HEK293T (cell line): ENCODE measurements around the gene LRBA.
"Not testable (repeated sequence)": the region's sequence is repeated elsewhere in the genome, so short reads cannot be mapped to it uniquely, and the experiment has no call there.

Experiments used
- CTCF ChIA-PET: fragments of 350-600 bp; formaldehyde crosslinking; extraction: SDS; loops from one replicate; lab custom pipeline; 2021; ENCODE audit warnings: antibody characterized with exemption, inconsistent platforms; lab: Yijun Ruan, JAX
- POLR2A ChIA-PET: fragments of 350-600 bp; formaldehyde crosslinking; extraction: SDS; loops from one replicate; lab custom pipeline; 2020; ENCODE audit warnings: antibody characterized with exemption, inconsistent platforms; lab: Yijun Ruan, JAX
- DNase-seq: peaks from one replicate; pipeline ENCODE4 v3.0.0; 2012; ENCODE audit warnings: mixed read lengths; ENCODE audit errors: extremely low spot score
- ARNT ChIP-seq: fragments of 450-650 bp; IDR thresholded peaks from 2 replicates; pipeline ENCODE4 v1.6.1; 2017; ENCODE audit warnings: mild to moderate bottlenecking
- BHLHE40 ChIP-seq: fragments of 450-650 bp; IDR thresholded peaks from 2 replicates; pipeline ENCODE4 v1.6.1; 2016; ENCODE audit warnings: mild to moderate bottlenecking, moderate library complexity, borderline replicate concordance
- CTBP1 ChIP-seq: fragments of 450-650 bp; IDR thresholded peaks from 2 replicates; pipeline ENCODE4 v1.6.1; 2016; ENCODE audit warnings: borderline replicate concordance
- ELF4 ChIP-seq: fragments of 450-650 bp; IDR thresholded peaks from 2 replicates; pipeline ENCODE4 v1.6.1; 2017; ENCODE audit warnings: antibody characterized with exemption
- FOXA1 ChIP-seq: fragments of 450-650 bp; IDR thresholded peaks from 2 replicates; pipeline ENCODE4 v1.6.1; 2016; ENCODE audit warnings: mild to moderate bottlenecking
- FOXK2 ChIP-seq: fragments of 450-650 bp; IDR thresholded peaks from 2 replicates; pipeline ENCODE4 v1.6.1; 2016; ENCODE audit warnings: mild to moderate bottlenecking
- FOXM1 ChIP-seq: fragments of 450-650 bp; IDR thresholded peaks from 2 replicates; pipeline ENCODE4 v1.6.1; 2017; ENCODE audit warnings: mild to moderate bottlenecking, borderline replicate concordance
- HDGF ChIP-seq: fragments of 450-650 bp; IDR thresholded peaks from 2 replicates; pipeline ENCODE4 v1.6.1; 2017; ENCODE audit warnings: antibody characterized with exemption, borderline replicate concordance
- L3MBTL2 ChIP-seq: fragments of 450-650 bp; conservative IDR thresholded peaks from 2 replicates; pipeline ENCODE4 v1.6.1; 2016; ENCODE audit warnings: mild to moderate bottlenecking
- LEF1 ChIP-seq: fragments of 450-650 bp; IDR thresholded peaks from 2 replicates; pipeline ENCODE4 v1.6.1; 2017; ENCODE audit warnings: mild to moderate bottlenecking, borderline replicate concordance
- NFRKB ChIP-seq: fragments of 450-650 bp; IDR thresholded peaks from 2 replicates; pipeline ENCODE4 v1.6.1; 2016; ENCODE audit warnings: mild to moderate bottlenecking, moderate library complexity
- SP1 ChIP-seq: fragments of 450-650 bp; IDR thresholded peaks from 2 replicates; pipeline ENCODE4 v1.6.1; 2017
- SUZ12 ChIP-seq: fragments of 450-650 bp; IDR thresholded peaks from 2 replicates; pipeline ENCODE4 v1.6.1; 2016; ENCODE audit warnings: mild to moderate bottlenecking
- TARDBP ChIP-seq: fragments of 450-650 bp; IDR thresholded peaks from 2 replicates; pipeline ENCODE4 v1.6.1; 2016
- ZNF384 ChIP-seq: fragments of 450-650 bp; IDR thresholded peaks from 2 replicates; pipeline ENCODE4 v1.6.1; 2016
- TF ChIP-seq, protein P1 (sequence below): fragments of 450-650 bp; IDR thresholded peaks from 2 replicates; pipeline ENCODE4 v1.6.1; 2016

The LRBA gene

DNA sequence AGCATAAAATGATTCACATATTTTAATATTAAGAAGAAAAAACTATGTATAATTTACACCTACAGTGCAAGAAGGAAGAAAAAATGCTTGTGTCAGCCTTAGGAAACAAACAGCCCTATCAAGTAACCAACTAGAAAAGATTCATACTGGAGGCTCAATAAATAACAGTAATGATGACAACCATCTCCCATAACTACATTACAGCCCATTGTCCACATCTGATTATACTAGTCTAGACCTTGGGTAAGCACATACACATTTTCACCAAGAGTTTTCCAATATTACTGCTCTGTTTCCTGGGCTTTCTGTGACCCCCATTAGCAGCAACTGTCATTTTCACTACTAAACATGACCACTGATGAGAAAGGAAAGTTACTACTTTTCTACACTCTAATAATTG lies 263.4 kb downstream of the LRBA start:
- ChIA-PET POLR2A (no interaction called here), CTCF (no interaction called here)
- DNase-seq, result no peak
- TF ChIP-seq CTBP1, result no peak
- no peak for TF ChIP-seq L3MBTL2
- TF ChIP-seq NFRKB, result no peak
- TF ChIP-seq ELF4, result no peak

DNA sequence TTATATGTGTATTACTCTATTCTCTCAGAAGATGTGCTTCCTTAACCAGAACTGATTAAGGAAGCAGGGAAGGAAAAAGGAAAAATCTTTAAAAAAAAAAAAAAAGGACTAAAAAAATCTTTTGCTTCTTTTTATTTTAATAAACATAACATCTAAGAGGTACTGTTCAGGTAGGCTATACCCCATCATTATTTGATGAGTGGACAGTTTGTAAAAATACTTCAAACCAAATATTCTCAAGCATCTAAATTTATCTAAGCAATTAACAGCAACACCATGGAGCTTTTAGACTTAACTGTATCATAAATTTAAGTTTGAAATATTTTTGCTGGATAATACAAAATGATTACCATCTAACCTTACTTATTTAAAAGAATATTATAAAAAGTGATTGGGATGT lies 264.3 kb downstream of the LRBA start:
- ChIA-PET CTCF (no interaction called here), POLR2A (no interaction called here)
- TF ChIP-seq L3MBTL2, result no peak
- no peak for TF ChIP-seq ZNF384
- TF ChIP-seq FOXA1, result no peak
- TF ChIP-seq, protein P1, sequence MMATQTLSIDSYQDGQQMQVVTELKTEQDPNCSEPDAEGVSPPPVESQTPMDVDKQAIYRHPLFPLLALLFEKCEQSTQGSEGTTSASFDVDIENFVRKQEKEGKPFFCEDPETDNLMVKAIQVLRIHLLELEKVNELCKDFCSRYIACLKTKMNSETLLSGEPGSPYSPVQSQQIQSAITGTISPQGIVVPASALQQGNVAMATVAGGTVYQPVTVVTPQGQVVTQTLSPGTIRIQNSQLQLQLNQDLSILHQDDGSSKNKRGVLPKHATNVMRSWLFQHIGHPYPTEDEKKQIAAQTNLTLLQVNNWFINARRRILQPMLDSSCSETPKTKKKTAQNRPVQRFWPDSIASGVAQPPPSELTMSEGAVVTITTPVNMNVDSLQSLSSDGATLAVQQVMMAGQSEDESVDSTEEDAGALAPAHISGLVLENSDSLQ, result no peak
- TF ChIP-seq CTBP1, result no peak
- TF ChIP-seq SUZ12, result no peak
- TF ChIP-seq ARNT, result no peak
- TF ChIP-seq ELF4, result no peak
- no peak for TF ChIP-seq FOXM1
- no peak for TF ChIP-seq LEF1
- no peak for TF ChIP-seq FOXK2
- no peak for TF ChIP-seq TARDBP
- no peak for TF ChIP-seq HDGF
- no peak for TF ChIP-seq SP1
- no peak for TF ChIP-seq NFRKB
- no peak for TF ChIP-seq BHLHE40
- DNase-seq, result no peak

DNA sequence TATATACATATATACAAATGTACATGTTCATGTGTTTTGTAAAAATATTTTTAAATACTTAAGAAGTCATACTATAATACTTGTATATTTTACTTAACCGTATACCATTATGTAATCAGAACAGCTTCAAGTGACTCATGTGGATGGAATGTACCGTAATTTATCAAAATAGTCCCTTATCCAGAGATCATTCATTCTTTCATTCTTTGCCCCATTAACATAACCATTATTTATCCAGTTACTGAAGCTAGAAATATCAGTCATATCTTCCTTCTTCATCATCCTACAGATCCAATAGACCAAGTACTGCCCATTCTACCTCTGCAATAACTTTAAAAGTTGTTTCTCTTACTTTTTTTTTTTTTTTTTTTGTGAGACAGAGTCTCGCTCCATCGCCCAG lies 268.9 kb downstream of the LRBA start:
- DNase-seq, result no peak
- ChIA-PET POLR2A (no interaction called here), CTCF (interaction anchor here (0.6 kb wide), 1 partner anchor 142 kb away, joined by 3 read pairs; no protein-coding TSS in a partner anchor)
- TF ChIP-seq CTBP1, result no peak
- TF ChIP-seq ELF4, result no peak
- TF ChIP-seq SUZ12, result no peak
- no peak for TF ChIP-seq FOXK2
- no peak for TF ChIP-seq ZNF384
- TF ChIP-seq BHLHE40, result no peak
- no peak for TF ChIP-seq HDGF
- TF ChIP-seq FOXA1, result no peak
- no peak for TF ChIP-seq TARDBP
- no peak for TF ChIP-seq FOXM1

DNA sequence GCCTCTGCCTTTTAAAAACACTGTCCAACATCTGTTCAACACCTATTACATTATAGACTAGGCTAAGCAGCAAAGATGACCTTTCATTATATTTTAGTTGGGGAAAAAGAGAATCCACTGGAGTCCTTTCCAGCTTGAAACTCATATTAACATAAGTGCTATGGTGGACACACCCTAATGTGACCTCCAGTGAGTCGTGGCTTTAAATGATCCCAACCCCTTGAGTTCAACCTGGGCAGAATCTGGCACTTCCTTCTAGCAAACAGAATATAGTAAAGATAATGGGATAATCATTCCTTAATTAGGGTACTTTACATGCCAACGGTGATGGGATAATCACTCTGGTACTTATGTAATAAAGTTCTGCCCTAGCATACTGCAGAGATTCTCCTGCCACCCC lies 270.5 kb downstream of the LRBA start:
- ChIA-PET POLR2A (no interaction called here), CTCF (interaction anchor here (0.7 kb wide), 1 partner anchor 1223 kb away, joined by 3 read pairs; no protein-coding TSS in a partner anchor)
- DNase-seq, result no peak
- TF ChIP-seq ELF4 (no peak), L3MBTL2 (no peak), LEF1 (no peak)

DNA sequence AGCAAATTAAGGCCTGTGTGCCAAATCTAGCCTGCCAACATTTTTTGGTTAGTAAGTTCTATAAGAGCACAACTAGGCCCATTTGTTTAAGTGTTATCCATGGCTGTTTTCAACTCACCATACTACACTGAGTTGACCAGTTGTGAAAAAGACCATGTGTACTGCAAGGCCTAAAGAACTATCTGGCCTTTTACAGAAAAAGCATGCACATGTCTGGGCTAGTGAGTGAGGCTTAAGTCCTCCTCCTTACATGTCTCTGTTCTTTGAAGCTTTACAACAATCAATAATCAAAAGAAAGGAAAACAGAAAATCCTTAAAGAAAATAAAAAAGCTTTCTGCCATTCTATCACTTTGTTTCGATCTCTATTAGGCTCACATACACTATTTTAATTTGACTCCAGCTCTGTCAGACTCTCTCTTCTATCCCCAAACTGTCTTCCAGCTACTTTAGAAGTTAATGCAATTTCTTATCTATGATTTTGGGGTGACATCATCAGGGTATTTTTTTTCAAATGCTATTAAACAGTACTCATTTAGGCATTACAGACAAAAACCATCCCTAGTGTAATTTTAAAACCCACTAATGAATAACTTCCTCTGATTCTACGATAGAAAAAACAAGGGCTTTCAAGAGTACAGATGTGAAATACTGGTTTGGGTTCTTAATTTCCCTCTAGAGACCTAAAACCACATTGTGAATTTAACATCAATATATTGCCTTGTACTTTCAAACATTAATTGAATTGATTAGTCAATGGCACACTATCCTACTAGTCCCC lies 271.3 kb downstream of the LRBA start:
- TF ChIP-seq FOXA1 (no peak), BHLHE40 (no peak), FOXK2 (no peak), TARDBP (no peak), ZNF384 (no peak), SUZ12 (no peak), HDGF (no peak), NFRKB (no peak), L3MBTL2 (no peak), LEF1 (no peak), ARNT (no peak), SP1 (no peak), CTBP1 (no peak), ELF4 (no peak), FOXM1 (no peak)
- TF ChIP-seq, protein P1, result no peak
- no peak for DNase-seq
- CTCF ChIA-PET, result interaction anchor here (0.7 kb wide), 1 partner anchor 225 kb away, joined by 3 read pairs; no protein-coding TSS in a partner anchor
- POLR2A ChIA-PET, result no interaction called here

DNA sequence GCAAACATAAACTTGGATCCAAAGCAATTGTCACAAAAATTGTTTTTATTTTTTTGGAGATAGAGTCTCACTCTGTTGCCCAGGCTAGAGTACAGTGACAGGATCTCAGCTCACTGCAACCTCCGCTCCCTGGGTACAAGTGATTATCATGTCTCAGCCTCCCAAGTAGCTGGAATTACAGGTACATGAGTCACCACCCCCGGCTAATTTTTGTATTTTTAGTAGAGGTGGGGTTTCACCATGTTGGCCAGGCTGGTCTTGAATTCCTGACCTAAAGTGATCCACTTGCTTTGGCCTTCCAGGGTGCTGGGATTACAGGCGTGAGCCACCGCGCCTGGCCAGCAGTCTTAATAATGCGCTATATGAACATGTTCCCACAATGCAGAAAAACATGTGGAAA lies 272.2 kb downstream of the LRBA start:
- DNase-seq, POLR2A ChIA-PET: not testable (repeated sequence)
- CTCF ChIA-PET, result interaction anchor here (0.7 kb wide), 1 partner anchor 226 kb away, joined by 3 read pairs; no protein-coding TSS in a partner anchor

DNA sequence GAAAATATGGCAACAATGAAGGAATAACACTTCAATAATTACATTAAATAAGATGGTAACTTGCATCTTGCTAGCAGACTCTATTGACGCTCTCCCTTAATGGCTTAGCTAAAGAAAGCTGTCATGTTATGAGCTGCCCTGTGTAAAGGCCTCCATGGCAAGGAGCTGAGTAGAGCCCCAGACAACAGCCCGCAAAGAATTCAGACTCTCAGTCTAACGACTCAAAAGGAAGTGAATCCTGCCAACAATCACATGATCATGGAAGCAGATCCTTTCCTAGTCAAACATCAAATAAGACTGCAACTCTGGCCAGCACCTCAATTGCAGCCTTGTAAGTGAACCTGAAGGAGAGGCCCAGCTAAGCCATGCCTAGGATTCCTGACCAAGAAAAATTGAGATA lies 275.5 kb downstream of the LRBA start:
- POLR2A ChIA-PET, result no interaction called here
- DNase-seq, result no peak
- TF ChIP-seq ELF4 (no peak), FOXA1 (no peak), ARNT (no peak), SUZ12 (no peak), SP1 (no peak), TARDBP (no peak), L3MBTL2 (no peak), CTBP1 (no peak), FOXM1 (no peak), BHLHE40 (no peak), LEF1 (no peak), NFRKB (no peak), HDGF (no peak), FOXK2 (no peak), ZNF384 (no peak)
- TF ChIP-seq, protein P1, result no peak
- CTCF ChIA-PET, result no interaction called here
